Fibroblast of the aortic adventitia (primary cell): ENCODE data around the gene BCS1L. TPM values are rescaled to one million over a fixed set of nuclear protein-coding genes. Genes with fewer than 3 reads are reported as not detected.

Source experiments
- DNase-seq: peaks from one replicate; pipeline ENCODE4 v3.0.0-alpha.2; 2010; ENCODE audit warnings: low read depth
- H3K4me3 ChIP-seq: 2 replicates; pipeline ENCODE4 v1.5.1; 2011; ENCODE audit warnings: low read depth, mild to moderate bottlenecking, control low read depth, low read length, moderate library complexity
- total RNA-seq: library from RNA; depleted of rRNA; stranded (reverse); fragments of >200 nt; gene quantifications from 2 replicates; pipeline ENCODE4 v1.2.3, GENCODE V29; 2012; ENCODE audit warnings: low replicate concordance
- TF ChIP-seq, protein P1 (sequence below): IDR thresholded peaks from 2 replicates; pipeline ENCODE4 v1.5.1; 2011; ENCODE audit warnings: mild to moderate bottlenecking, low read length, control low read depth, inconsistent platforms; ENCODE audit not compliant: insufficient read depth

Gene BCS1L
- total RNA-seq, 1 donor, result 33.3 TPM

DNA sequence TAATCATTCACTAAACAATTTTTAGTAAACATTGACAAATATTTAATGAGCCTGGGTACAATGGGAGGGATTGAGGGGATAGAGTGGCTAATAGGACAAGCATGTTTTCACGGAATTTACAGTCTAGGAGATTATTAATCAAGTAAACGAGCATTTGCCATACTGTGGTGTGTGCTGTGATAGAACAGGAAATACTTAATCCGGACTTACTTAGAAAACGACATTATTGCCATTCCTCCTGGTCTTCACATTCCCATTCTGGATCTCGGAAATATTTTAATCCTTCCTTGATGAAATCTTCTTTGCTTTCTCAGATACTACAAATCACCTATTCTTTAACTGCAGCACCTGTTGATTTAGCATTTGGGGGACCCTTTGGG, 52.1 kb downstream of the BCS1L start:
- TF ChIP-seq, protein P1, sequence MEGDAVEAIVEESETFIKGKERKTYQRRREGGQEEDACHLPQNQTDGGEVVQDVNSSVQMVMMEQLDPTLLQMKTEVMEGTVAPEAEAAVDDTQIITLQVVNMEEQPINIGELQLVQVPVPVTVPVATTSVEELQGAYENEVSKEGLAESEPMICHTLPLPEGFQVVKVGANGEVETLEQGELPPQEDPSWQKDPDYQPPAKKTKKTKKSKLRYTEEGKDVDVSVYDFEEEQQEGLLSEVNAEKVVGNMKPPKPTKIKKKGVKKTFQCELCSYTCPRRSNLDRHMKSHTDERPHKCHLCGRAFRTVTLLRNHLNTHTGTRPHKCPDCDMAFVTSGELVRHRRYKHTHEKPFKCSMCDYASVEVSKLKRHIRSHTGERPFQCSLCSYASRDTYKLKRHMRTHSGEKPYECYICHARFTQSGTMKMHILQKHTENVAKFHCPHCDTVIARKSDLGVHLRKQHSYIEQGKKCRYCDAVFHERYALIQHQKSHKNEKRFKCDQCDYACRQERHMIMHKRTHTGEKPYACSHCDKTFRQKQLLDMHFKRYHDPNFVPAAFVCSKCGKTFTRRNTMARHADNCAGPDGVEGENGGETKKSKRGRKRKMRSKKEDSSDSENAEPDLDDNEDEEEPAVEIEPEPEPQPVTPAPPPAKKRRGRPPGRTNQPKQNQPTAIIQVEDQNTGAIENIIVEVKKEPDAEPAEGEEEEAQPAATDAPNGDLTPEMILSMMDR, result no peak
- H3K4me3 ChIP-seq, result peak overlapping the region; percentile 90
- peak; percentile 32 for DNase-seq

Other genes starting within 250 kb of the BCS1L start
- gene VIL1, start 240.6 kb upstream of the BCS1L start, total RNA-seq, result not detected in 2 replicates
- gene USP37, start 91.3 kb upstream of the BCS1L start, total RNA-seq, result 14.8 and 16.1 TPM in 2 replicates
- 32.9 and 77.0 TPM in 2 replicates for gene CNOT9, start 90.8 kb upstream of the BCS1L start, total RNA-seq
- gene PLCD4, start 51.8 kb upstream of the BCS1L start, total RNA-seq, result 1.2 and 6.4 TPM in 2 replicates
- 4.5 and 17.8 TPM in 2 replicates for gene ZNF142, start 60 bp upstream of the BCS1L start, total RNA-seq
- 6.5 and 26.2 TPM in 2 replicates for gene RNF25, start 12.3 kb downstream of the BCS1L start, total RNA-seq
- 31.0 and 65.6 TPM in 2 replicates for gene STK36, start 12.4 kb downstream of the BCS1L start, total RNA-seq
- 12.4 and 14.2 TPM in 2 replicates for gene TTLL4, start 51.2 kb downstream of the BCS1L start, total RNA-seq
- 10.5 and 42.8 TPM in 2 replicates for gene CYP27A1, start 122.5 kb downstream of the BCS1L start, total RNA-seq
- gene PRKAG3, start 172.1 kb downstream of the BCS1L start, total RNA-seq, result 0.18 and 0.41 TPM in 2 replicates
- not detected in 2 replicates for gene WNT6, start 200.1 kb downstream of the BCS1L start, total RNA-seq
- not detected in 2 replicates for gene WNT10A, start 221.2 kb downstream of the BCS1L start, total RNA-seq